ENCODE data around the gene AGAP1.

DNA sequence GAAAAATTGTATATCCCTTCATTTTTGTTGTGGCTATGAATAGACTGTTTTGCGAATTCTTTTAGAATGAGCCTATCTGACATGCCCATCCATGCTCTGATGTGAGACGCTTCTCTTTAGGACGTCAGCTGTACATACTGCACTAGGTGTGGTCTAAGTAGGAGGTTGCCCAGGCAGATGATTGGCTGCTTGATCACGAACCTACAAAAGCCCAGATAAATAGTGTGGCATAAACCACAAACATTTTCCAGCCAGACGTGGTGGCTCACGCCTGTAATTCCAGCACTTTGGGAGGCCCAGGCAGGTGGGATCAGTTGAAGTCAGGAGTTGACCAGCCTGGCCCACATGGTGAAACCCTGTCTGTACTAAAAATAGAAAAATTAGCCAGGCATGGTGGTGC lies 251.8 kb downstream of the AGAP1 start:
- TF ChIP-seq, protein P1, sequence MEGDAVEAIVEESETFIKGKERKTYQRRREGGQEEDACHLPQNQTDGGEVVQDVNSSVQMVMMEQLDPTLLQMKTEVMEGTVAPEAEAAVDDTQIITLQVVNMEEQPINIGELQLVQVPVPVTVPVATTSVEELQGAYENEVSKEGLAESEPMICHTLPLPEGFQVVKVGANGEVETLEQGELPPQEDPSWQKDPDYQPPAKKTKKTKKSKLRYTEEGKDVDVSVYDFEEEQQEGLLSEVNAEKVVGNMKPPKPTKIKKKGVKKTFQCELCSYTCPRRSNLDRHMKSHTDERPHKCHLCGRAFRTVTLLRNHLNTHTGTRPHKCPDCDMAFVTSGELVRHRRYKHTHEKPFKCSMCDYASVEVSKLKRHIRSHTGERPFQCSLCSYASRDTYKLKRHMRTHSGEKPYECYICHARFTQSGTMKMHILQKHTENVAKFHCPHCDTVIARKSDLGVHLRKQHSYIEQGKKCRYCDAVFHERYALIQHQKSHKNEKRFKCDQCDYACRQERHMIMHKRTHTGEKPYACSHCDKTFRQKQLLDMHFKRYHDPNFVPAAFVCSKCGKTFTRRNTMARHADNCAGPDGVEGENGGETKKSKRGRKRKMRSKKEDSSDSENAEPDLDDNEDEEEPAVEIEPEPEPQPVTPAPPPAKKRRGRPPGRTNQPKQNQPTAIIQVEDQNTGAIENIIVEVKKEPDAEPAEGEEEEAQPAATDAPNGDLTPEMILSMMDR (IDR thresholded peaks at IDR 0.05): no peak
- no peak for TF ChIP-seq POLR2A (IDR thresholded peaks at IDR 0.05)

All from heart left ventricle (tissue), 13 donors.